IPS-NIHi11 (cell line): ENCODE measurements around the gene SLC25A41.
"Not testable (repeated sequence)": the region's sequence is repeated elsewhere in the genome, so short reads cannot be mapped to it uniquely, and the experiment has no call there.

Source experiments
- DNase-seq: peaks from one replicate; pipeline ENCODE4 v3.0.0; 2012; ENCODE audit warnings: mixed read lengths, low spot score

Gene SLC25A41

DNA sequence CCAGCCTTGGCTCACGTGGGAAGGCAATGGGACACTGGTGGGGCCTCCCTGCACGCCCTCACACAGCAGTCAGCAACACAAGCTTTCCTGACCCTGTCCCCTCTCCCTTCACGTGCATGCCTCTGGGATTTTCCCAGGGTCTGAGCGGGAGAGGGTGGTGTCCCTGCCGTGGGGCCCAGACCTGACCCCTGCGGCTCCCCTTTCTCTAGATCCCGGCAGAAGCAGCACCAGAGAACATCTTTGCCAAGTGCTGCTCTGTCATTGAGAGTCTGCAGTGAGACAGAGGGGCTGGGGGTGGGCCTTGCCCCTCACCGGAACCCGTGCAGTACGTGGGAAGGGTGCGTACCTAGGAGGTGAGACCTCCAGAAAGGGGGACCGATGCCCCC is 21.5 kb downstream of the SLC25A41 start:
- DNase-seq: no peak

DNA sequence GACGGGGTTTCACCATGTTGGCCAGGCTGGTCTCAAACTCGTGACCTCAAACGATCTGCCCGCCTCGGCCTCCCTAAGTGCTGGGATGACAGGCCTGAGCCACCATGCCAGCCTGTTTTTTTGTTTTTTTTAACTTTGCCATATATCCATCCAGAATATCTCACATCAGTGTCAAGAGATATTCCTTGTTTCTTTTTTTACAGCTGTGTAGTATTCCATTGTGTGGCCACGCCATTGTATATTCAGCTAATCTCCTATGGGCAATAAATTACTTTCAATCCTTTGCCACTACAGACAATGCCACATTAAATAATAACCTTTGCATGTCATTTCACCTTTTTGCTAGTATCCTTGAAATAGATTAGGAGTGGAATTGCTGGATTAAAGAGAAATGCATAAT is 24.2 kb downstream of the SLC25A41 start:
- DNase-seq: no peak

DNA sequence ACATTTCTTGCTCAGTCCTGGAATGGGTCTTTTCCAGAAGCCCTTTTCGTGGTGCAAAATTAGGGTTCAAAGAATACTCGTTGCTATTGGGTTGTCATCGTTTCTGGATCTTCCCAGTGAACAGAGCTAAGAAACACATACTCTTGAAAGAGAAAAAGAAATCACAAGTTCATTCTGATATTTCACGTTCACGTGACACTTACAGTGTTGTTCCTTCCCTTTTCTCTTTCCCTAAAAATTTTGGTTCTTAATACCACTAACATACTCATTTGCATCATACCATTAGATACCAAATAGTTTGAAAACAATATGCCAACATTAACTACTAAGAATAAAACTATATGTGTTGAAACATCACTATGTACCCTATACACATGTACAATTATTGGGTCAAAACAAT is 27.2 kb downstream of the SLC25A41 start:
- no peak for DNase-seq

DNA sequence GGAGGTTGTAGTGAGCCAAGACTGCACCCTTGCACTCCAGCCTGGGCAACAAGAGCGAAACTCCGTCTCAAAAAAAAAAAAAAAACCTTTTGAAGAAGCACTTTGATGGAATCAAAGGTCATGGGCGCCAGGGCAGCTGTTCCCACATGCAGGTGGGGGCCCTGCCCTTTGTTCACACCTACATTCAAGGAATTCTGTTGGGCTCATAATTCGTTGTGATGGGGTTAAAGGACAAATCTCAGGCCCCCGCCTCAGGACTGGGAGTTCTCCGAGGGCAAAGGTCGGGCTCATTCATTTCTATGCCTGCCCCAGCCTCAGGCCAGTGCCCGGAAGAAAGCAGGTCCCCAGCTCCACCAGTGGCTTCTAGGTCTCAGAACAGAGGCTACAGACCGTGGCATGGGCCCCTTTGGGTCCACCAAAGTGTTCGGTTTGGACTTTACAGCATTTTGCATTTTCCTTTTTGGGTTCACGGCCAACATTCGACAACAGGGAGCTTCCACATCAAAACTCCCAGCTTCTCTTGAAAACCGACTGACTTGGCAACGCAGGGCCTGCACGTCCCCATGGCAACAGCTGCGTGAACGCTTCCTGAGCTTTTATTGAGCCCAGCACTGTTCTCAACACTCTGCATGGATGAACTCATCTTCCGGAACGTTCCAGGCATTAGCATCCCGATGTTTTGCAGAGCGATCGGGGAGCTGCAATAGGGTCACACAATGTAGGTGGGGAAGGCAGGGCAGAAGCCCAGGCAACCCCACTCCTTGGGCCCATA is 30.5 kb downstream of the SLC25A41 start:
- no peak for DNase-seq

DNA sequence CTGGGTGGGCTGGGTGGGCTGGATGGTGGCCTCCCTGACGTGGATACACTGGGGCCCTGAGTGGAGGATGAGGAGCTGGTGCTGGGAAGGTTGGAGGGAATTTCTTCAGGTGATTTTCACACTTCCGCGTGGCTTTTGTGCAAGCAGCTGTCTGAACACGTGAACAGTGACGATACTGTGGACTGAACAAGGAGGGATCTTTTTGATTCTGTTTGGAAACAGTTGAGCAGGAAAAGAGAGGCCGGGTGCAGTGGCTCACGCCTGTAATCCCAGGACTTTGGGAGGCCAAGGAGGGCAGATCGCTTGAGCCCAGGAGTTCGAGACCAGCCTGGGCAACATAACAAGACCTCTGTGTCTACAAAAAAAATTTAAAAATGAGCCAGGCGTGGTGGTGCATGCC is 31.5 kb downstream of the SLC25A41 start:
- no peak for DNase-seq

DNA sequence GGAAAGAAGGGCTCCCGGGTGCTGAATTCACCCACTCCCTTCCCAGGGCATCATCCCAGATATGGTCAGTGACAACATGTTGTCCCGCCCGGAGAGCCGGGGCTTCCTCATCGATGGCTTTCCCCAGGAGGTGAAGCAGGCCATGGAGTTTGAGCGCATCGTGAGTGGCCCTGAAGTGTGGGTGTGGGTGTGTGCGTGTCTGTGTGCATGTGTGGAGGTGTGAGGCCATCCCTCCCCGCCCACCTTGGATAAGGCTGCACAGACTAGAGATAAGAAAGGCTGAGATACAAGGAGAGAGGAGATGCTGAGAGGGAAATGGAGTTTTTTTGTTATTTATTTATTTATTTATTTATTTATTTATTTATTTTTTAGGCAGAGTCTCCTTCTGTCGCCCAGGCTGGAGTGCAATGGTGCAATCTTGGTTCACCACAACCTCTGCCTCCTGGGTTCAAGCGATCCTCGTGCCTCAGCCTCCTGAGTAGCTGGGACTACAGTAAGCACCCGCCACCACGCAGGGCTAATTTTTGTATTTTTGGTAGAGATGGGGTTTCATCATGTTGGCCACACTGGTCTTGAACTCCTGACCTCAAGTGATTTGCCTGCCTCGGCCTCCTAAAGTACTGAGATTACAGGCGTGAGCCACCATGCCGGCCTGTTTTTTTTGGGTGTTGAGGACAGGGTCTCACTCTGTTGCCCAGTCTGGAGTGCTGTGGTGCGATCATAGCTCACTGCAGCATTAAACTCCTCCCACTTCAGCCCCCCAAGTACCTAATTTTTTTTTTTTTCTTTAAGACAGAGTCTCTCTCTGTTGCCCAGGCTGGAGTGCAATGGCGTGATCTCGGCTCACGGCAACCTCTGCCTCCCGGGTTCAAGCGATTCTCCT is 33.3 kb downstream of the SLC25A41 start:
- not testable (repeated sequence) for DNase-seq

DNA sequence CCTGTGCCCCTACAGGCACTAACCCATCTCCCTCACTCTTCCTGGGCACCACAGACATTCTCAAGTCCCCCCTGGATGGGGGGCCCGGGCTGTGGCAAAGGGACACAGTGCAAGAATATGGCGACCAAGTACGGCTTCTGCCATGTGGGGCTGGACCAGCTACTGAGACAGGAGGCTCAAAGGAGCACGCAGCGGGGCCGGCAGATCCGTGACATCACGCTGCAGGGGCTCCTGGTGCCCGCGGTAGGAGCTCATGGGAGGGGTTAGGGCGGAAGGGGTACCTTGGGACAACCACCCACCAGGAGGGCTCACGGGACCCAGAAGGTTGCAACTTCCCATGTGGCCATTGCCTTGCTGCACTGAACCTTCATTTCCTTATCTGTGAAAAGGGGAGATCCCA is 37.3 kb downstream of the SLC25A41 start:
- no peak for DNase-seq

DNA sequence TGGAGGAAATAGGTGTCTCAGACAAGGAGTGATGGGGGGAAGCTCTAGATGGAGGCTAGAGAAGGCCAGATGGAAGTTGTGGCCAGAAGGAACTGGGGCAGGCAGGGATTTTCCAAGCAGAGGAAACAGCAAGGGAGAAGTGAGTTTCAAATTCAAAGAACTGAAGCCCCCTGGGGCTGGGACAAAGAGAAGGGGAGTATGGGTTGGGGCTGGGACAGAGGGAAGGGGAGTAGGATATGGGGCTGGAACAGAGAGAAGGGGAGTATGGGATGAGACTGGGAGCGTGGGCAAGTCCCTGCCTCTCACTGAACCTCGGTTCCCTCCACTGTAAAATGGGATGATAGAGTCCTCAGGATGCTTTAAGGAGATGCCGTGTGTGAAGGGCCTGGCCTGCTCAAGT is 38.7 kb downstream of the SLC25A41 start:
- DNase-seq: peak; percentile 44

DNA sequence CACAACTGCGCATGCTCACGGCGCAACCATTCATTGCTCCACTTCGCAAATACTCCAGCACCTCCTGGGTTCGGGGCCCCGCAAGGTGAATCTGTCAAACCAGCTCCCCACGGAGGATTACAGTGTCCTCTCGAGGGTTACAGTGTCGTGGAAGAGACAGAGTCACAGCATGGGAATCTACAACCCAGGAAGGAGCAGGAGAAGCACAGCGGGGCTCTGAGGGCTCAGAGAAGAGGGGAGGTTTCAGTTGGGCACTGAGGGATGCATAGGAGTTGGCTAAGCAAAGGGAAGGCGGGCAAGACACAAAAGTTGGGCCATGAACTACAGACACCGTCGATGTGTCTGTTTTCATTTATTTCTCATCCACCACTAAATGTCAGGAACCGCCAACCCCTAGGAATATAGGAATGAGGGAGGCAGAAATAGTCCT is 39.6 kb downstream of the SLC25A41 start:
- DNase-seq: no peak

DNA sequence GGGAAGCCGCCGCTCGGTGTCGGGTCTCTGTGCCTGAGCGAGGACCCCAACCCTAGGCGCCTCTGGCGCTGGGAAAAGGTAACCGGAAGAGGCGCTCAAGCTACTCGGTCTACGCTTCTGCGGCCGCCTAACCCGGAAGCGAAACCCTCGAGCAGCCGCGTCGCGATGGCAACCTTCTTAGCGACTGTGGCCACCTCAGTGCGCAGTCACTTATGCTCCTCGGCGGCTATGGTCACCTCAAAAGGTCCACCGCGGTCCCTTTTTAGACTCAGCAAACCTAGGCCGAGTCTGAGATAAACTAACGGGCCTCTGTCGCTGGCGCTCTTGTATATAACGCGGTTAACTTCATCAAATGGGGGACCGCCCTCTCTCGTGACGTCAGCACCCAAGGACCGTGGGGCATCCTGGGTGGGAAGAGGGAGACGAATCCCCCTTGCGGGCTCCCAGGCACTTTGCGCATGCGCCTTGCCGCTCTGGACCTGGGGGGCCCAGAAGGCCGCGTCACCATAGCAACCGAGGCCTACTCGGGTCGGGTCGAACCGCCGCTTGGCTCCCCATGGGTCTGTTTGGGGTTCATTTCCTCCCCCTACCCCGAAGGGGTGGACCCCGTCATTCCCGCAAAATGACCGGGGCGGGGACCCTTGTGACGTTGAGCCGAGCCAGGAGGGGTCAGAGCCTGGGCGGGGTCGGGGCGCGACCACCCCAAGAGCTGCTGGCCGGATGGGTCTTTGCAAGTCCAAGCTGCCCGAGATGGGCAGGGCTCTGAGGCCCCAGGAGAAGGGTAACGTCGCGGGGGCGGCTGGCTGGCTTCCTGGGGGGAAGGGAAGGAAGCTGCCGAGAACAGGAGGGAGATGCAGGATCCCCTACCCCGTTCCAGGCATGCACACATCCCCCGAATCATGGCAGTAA is 40.2 kb downstream of the SLC25A41 start, which contains the start of gene GTF2F1:
TSS of gene GTF2F1 (minus strand) at position 91 of the 909 bp plus-strand sequence. CDS start 169 bp downstream, outside the sequence.
- DNase-seq: peak; percentile 96

DNA sequence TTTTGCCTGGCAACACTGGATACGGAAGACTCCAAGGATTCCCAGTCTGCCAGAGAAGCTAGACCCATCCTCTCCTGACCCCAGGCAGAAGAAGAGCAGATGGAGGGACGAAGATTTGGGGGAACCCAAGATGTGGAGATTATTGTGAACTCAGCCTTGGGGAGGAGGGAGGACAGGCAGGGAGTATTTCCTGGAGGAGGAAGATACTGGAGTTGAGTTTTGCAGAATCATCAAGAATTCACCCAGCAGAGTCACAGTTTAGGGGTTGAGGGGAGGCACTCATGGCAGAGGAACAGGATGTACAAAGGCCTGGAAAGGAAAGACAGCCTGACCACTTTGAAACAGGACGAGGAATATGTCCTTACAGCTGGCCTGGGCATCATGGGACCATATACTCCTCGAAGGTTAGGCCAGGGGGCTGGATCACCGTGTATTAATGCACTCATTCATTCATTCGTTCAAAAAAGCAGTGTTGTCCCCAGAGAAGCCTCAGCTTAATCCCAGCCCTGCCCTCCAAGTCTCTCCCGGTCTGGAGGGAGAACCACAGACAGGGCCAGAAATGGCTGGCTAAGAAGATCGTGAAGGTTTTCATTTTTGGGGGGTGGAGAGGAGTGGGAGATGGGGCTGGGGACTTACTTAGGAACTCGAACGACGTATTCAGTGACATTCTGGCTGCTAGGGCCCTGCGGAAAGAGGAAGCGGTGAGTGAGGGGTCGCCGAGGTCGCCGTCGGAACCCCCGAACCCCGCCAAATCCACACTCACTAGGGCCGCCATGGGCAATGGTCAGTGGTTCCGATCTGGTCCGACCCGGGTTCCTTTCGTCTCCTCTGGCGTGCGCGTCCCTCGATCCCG is 41.1 kb downstream of the SLC25A41 start:
- DNase-seq: peak; percentile 3

DNA sequence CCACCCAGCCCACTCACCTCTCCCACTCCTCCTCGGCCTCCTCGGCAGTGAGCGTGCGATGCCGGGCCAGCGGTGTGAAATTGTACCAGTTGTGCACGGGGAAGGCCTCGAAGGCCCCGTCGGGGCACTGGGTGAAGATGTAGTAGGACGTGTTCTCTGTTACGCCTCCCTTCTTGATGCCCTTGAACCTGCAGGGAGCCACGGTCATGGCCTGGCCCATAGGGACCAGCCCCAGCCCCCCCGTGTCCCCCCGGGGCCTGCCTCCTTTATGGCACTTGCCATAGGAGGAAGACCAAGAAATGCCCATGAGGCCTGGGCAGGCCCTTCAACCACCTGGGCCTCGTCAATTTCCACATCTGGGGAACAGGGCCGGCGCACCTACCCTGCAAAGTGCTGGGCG is 46.2 kb downstream of the SLC25A41 start:
- DNase-seq: no peak

DNA sequence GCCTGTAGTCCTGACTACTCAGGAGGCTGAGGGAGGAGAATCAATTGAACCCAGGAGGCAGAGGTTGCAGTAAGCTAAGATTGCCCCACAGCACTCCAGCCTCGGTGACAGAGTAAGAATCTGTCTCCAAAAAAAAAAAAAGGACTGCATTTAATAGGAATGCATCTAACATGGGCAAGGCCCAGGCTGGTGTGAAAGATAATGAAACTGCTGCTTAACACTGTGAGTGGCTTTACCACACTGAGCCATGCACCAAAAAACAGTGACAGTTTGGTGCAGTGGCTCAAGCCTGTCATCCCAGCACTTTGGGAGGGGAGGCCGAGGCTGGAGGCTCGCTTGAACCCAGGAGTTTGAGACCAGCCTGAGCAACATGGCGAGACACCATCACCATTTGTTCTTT is 49.2 kb downstream of the SLC25A41 start:
- no peak for DNase-seq

DNA sequence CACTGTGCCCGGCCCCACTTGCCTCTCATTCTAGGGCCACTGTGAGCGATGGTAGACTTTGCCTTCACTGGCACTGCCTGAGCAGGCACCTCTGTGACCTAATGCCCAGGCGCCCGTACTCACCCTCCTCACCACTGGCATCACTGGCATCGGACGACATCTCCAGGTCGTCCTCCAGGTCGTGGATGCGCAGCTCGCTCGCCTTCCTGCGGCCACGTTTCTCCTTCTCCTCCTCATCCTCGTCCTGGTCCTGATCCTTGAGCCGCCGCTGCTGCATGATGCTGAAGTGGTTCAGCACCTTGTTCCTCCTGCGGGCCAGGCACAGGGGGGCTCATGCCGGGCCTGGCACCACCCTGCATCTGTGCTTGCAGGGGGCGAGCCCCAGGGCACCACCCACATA is 50.4 kb downstream of the SLC25A41 start:
- no peak for DNase-seq

DNA sequence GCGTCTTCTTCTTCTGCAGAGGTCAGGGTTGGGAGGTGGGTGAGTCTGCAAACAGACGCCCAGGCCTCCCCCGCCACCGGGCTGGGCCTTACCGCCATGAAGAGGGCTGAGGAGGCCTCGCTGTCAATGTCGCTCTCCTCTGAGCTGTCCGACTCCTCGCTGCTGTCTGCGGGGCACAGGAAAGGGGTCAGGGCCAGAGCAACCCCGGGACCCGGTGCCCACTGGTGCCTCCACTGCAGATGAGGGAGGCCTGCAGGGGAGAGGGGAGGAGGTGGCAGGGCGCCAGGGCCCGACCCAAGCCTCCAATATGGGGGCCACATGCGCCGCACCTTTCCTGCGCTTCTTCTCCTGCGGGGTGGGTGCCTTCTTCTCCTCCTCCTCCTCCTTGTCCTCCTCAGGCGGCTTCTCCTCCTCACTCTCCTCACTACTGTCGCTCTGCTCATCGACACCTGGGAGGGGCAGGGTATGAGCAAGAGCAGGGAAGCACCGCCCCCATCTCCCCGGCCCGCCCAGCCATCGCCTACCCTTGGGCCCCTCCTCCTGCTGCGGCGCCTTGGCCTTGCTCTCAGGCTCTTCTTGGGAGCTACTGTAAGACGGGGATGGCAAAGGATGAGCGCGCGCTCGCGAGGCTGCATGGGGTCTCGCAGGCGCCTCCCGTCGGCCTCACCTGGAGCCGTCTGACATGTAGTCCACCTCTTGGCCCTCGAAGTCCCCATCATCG is 52.4 kb downstream of the SLC25A41 start:
- DNase-seq: no peak

DNA sequence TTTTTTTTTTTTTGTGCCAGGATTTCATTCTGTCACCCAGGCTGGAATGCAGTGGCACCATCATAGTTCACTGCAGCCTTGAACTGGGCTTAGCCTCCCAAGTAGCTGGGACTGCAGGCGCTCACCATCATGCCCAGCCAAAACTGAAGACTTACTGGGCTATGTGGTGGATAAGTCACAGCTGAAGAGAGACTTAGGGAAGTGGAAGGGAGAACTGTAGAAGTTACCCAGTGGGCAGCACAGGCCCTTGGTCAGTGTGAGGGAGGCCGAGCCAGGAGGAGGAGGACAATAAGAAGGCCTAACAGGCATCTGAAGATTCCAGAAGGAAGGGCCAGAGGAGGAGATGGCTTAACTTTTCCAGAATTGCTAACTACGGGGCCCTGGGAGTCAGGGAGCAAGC is 53.8 kb downstream of the SLC25A41 start:
- no peak for DNase-seq

DNA sequence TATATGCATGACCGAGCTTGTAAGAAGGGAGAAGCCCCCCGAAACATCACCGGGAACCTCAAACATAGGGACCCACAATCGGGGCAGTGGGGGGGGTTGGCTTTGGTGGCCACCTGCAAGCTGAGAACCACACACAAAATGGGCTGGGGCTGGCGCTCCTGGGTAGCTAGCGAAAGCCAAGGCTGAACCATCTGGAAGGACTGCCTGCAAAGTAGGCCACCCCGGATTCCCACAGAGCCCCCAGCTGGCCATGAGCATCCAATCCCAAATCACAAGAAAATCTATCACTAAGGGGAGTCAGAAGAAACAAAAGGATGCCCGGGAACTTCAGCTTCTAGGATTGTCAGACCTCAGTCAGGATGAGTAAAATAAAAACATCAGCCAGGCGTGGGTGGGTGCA is 55.1 kb downstream of the SLC25A41 start:
- no peak for DNase-seq

DNA sequence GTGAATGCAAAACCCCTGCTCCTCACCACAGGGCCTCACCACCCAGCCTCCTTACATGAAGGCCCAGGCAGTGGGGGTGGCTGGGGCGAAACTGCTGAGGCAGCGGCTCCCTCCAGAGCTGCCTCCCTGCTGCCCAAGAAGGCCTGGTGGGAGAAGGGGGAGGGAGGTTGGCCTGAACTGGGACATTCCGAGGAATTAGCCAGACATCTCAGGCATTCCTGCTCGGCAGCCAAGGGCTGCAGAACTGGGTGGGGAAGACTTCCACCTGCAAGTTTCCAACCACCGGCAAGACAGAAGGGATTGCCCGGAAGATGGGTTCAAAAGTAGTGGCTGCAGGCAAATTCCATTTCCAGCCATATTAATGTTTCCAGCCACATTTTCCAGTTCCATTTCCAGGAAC is 55.5 kb downstream of the SLC25A41 start:
- no peak for DNase-seq

DNA sequence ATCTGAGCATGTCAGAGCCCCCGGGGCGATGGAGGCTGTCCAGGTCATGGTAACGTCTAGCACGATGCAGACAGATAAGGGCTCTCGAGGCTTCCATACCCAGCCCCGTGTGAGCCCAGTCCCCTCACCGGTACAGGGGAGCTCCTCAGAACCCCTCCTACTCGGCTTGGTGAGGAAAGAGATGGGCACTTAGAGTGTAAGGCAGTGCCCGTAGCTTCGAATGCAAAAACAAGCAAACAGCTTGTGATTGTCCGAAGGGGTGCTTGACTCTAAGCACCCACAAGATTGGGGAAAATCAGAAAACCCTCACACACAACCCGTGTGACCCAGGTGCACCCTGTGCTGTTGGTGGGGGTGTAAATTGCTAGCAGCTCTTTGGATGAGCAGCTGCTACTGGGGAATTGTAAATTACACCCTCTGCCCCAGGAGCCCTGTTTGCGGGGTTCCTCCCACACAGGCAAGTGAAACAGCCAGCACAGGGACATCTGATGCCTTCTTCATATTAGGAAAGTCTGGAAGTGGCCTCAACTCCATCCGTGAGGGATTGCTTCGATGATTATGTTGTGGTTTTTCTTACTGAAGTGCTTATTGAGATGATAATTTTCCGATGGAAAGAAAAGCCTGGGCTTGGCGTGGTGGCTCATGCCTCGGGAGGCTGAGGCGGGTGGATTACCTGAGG is 56.9 kb downstream of the SLC25A41 start:
- no peak for DNase-seq
